GM12892 (cell line): ENCODE data around the gene LGALSL.

Experiments
- POLR2AphosphoS5 ChIP-seq: IDR thresholded peaks from 2 replicates; pipeline ENCODE4 v1.6.1; 2011; ENCODE audit warnings: low read depth, low read length, control low read depth
- TAF1 ChIP-seq: IDR thresholded peaks from 2 replicates; pipeline ENCODE4 v1.6.1; 2011; ENCODE audit warnings: low read depth, mild to moderate bottlenecking, control low read depth, low read length, borderline replicate concordance

- TF ChIP-seq POLR2AphosphoS5 (no peak), TAF1 (no peak)
Observed at GRCh38 chr2:64442801-64443429, 11.0 kb upstream of the LGALSL start.
